HG02623 (cell line): ENCODE measurements around the gene WDR59.

Source experiments
- ATAC-seq: cut with Tn5 transposase; IDR thresholded peaks from one replicate; pipeline ENCODE4 v1.9.1; 2021; ENCODE audit warnings: moderate library complexity; ENCODE audit not compliant: unreplicated experiment

WDR59 gene

DNA sequence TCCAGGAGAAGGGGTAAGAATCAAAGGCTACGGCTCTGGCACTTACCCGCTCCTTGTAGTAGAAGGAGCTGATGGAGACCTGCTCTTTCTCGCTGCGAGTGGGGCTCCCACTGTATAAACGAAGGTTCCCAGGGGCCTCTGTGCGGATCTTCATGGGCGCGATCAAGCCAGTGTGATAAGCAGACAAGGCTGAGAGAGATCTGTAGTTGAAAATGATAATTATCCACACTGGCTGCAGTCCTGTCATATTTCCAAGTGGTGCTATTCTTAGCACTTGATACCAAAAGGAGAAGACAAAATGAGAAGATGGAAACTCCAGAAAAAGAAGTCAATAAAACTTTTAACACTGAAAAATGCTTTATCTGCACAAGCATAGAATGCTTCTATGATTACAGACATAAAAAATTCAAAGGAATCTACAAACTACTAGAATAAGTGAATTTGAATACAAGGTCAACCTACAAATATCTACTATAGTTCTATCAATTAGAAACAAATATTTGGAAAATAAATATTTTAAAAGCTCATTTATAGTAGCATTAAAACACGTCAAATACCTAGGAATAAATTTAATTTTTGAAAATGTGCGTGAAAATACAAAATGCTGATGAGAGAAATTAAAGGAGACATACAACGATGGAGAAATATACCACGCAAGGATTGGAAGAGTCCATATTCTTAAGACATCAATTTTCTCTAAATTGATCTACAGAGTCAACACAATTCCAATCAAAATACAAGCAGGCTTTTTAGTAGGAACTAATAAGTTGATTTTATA lies 80.8 kb downstream of the WDR59 start:
- no peak for ATAC-seq

DNA sequence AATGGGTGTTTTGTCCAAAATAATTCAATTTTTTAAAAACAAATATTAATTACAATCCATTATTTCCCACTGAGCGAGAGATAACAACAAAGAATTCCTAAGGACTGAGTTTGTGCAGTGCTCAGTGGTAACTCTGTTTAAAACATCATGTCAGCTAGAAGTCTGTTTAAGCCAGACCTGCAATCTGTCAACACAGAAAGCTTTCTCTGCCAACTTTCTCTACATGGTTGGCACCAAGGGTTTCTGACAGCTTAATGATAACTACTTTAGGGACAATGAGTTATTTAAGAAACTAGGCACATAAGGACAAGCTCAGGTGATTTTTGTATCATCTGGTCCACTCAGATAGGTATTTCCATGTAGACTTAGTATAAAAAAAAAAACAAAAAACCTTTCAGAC lies 81.8 kb downstream of the WDR59 start:
- ATAC-seq = no peak

DNA sequence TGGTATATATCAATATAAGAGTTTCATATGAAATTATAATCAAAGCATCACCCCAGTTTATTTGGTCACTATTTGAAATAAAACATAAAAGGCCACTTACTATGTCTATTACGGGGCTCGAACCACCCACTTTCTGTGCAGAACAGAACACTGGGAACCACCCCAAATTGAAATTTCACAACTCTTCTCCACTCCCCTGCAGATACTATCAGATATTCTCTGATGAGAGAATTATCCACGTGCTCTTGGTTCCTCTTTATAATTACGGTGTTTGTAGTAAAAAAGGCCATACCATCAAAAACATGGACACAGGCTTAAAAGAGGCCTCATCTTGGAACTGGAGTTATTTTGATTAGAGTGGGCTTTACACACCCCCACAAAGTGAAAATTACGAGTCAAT lies 82.8 kb downstream of the WDR59 start:
- ATAC-seq = no peak

DNA sequence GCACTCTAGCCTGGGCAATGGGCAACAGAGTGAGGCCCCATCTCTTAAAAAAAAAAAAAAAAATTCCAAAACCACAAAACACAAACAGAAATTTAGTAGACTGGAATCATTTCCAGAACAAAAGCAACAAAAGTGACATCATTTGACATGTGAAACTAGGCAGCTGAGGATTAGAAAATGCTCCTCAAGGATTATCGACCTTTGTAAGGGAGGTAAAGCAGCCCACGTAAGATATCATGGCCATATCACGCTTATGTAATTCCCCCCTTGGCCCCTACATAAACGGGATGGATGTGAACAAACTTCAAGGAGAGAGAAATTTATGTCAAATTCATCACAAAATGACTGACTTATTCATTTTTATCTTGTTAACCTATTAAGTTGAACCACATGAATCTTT lies 83.3 kb downstream of the WDR59 start:
- ATAC-seq = no peak

DNA sequence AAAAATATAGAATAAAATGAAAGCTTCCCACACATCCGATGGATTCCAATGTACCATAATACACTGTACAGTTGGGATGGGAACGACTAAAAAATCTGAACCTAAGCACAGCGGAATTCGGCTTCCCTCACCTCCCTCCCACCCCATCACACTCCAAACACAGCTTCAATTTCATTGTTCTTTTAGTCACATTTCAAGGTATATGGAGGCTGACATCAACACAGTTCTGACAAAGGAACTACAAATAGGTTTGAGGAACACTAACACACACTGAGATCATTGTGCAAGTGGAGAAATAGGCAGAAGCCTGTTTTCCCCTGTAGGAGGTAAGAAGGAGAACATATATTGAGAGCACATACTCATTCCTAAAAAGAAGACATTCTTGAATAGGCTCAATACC lies 85.1 kb downstream of the WDR59 start:
- ATAC-seq = no peak

DNA sequence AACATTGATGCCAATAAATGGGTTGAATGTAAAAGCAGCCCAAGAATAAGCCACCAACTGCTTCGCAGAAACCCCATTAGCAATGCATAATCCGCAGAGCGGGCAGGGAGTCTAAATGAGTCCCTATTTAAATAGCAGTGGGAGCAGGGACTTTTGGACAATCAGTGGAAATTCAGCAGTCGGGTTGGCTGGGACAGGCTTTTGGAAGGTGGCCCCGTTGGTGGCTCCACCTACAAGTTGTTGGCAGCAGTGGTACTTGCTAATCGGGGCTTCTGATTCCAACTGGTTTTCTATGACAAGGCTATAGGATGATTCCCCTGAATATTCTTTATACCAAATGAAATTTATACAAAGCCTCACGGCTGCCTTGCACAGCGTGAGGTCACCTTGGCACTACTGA lies 86.3 kb downstream of the WDR59 start:
- ATAC-seq = no peak

DNA sequence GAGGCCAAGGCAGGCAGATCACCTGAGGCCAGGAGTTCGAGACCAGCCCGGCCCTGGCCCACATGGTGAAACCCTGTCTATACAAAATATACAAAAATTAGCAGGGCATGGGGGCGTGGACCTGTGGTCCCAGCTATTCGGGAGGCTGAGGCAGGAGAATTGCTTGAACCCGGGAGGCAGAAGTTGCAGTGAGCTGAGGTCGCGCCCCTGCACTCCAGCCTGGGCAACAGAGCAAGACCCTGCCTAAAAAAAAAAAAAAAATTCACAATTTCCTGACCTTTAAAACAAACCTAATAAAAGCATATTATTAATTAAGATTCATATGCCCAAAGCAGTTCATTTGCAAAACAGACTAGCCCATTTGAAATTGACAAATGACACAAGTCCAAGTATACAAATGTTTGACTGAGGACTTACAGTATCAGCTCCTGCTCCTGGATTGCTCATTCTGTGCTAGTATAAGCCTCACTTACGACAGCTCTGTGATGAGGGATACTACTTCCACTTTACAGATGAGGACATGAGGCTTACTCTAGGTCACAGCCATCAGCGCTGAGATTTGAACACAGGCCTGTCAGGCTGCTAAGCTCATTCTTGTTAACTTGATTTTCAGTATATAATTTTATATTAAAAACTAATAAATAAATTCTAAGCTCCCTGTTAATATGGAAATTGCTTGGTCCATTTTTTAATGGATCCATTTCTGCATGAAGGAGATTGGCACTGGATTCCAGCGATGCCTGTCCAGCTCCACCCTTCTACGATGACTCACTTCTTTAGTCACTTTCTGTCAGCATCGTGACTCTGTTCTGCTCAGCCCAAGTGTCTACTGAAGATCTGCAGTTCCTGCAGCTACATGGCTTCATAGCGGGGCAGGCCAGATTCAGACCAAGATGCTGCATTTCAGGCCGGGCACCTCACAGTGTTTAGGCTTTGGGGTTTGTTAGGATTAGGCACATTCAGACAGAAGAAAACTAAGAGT lies 88.2 kb downstream of the WDR59 start:
- no peak for ATAC-seq

DNA sequence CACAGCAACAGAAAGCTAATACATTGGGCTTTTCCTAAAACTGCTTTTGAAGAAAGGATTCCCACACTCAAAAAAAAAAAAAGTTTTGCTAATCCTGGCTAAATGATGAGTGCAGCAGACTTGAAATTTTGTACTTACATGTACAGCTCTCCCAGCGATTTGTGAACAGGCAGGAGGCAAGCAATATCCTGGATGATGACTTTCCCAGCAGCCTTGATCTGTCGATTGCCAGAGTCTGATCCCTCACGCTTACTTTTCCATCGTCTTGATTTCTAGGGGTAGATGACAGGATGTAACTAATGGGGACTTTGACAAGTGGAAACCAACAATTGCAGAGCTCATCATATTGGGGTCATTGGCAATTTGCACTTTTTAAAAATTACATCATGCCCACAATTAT lies 91.4 kb downstream of the WDR59 start:
- ATAC-seq = no peak

DNA sequence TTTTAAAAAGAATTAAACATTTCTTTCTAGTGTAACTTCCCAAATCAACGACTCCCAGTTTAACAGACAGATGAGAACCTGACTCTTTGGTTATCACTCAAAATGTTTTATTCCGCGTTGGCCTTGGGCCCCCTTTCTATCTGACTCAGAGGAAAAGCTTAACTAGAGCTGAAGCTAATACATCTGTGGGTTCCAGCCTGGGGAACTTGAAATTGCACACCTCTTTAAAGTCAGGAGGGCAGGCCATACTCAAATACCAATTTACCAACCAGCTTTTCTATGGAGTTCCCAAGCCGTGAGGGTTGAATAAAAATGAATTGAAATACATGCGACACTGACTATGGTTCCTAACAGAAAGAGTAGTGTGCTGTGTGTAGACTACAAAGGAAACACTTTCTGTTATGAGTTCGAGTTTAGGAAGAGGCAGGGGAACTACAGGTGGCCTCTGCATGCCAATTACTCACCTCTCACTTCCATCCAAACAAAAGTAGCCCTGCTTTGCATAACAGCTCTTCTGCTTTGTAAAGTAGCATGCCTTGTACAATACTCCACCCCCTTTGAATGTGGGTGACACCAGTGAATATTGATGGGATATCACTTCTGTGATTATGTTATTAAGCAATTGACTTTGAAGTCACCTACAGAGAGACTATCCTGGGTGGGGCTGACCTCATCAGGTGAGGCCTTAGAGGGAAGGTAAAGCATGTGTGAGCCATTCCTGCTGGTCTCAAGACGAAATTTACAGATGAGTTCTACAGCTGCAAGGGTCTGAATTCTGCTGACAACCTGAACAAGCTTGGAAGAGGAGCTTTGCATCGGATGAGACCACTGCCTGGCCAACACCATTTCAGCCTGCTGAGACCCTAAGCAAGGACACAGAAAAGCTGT lies 92.1 kb downstream of the WDR59 start:
- peak; percentile 97 for ATAC-seq

DNA sequence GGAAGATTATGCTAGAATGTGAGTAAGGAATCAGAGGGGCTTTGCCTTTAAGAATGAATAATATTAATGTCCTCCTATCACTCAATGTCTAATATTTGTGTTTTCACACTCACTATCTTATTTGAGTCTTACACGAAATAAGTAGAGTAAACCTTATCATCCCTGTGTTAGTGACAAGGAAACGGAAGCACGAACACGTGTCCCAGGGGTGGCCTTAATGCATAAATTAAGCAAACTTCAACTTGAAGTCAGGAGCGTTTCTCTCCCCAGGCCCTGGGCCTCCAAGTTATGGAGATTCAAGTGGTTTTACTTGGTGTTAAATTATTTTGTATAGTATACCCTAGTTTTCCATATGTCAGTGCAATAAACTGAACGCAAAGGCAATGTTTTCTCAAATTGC lies 96.0 kb downstream of the WDR59 start:
- ATAC-seq = no peak

DNA sequence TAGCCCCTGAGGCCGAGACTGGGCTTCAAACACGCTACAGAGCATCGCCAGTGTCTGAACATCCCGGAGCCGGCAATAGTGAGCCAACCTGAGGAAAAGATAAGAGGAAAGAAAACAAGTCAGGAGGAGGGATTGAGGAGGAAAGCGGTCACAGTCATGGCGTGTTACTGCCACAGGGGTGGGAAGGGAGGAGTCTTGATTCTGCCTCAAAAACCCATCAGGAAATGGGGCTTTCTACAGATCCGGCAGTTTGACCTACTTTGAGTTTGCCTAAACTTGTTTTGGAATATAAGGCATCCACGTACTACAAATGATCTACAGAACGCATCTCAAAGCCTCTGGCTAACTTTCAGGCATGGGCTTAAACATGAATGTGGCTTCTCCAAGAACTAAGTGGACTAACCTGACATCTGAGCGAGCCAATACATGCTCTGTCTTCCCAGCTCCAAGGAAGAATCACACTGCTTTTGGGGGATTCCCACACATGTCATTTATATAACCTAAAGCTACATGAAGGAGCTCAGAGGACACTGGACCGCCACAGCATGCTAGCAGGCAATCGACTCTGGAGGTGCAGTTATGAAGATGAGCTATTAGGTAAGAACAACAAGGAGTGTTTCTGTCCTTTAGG lies 96.6 kb downstream of the WDR59 start:
- ATAC-seq = no peak

DNA sequence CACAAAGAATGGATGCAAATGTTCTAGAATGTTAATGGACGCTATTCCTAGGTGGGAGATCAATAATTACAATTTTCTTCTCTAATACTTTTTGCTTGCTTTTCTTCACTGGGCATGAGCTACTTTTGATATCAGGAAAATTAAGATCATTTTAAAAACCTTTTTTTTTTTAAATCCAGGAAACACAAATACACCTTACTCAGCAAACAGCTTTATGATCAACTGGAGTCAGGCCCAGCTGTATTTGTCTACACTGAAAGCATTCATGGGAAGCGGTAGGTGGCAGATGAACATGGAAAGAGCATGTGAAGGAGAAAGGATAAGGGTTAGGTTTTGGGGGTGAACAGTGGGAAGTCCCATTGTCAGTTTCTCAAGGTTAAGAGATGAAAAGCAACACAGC lies 97.8 kb downstream of the WDR59 start:
- no peak for ATAC-seq

DNA sequence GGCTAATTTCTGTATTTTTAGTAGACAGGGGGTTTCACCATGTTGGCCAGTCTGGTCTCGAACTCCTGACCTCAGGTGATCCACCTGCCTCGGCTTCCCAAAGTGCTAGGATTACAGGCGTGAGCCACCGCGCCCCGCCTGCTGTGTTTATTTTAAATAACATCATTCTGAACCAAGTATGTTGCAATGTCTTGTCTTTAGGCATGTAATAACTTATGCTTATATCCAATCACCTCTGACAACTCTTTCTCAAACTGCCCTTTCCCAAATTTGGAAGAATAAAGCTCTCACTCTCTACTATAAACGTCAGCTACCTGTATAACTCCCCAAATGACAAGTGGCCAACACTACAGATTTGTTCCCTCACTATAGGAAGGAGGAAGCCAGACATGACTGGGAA lies 107.2 kb downstream of the WDR59 start:
- no peak for ATAC-seq

DNA sequence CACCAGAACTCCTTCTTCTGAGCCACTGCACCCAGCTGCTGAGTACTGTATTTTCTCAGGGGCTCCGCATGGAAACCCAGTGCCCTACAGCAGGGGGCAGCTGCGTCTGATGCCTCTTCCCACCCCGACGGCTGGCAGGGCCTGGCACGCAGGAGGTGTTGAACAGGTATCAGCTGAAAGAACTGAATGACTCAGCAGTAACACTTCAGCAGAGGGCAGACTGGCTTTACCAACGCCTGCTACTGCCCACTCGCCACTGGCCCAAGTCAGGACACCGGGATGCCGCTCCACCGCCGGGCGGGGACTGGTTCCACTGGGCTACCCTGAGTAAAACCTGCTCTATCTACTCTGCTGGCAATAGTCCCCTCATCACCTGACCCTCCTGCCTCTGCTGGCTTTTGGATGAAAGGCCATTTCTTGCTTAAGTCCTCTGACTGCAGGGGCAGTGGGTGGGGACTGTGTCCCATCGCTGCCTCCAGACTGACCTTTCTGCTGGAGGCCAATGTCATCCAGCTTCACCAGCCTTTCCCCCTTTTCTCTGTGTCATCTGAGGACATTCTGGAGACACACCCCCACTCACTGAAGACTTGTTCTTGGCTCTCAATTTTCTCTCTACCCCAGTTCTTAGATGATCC lies 109.9 kb downstream of the WDR59 start:
- no peak for ATAC-seq

DNA sequence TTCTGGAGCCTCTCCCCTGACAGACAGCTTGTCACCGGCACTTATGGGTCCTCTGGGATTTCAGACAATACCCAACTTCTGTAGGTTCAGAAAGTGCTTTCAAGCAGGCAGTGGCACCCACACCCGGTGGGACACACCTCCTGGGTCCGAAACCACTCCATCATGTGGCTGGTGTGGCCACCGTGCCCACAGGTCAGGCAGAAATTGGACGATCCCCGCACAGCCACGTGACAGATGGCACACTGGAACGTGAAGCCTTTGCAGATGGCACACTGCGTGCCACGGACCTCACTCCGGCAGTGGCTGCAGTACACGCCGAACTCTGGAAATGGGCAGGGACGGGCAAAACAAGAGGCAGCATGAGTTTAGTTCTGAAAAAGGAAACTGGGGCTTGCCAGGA lies 110.8 kb downstream of the WDR59 start:
- ATAC-seq = no peak

DNA sequence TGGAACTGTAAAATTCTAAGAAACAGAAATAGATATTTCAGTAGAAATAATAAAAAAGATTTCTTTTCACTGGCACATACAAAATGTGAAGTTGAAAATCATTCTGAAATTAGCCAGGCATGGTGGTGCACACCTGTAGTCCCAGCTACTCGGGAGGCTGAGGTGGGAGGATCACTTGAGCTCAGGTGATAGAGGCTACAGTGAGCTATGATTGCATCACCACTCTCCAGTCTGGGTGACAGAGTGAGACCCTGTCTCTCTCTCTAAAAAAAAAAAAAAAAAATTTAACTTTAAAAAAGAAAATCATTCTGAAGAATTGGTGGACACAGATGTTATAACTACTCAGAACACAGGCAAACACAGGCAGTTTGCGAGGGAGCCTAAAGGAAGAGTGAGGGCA lies 112.6 kb downstream of the WDR59 start:
- no peak for ATAC-seq

DNA sequence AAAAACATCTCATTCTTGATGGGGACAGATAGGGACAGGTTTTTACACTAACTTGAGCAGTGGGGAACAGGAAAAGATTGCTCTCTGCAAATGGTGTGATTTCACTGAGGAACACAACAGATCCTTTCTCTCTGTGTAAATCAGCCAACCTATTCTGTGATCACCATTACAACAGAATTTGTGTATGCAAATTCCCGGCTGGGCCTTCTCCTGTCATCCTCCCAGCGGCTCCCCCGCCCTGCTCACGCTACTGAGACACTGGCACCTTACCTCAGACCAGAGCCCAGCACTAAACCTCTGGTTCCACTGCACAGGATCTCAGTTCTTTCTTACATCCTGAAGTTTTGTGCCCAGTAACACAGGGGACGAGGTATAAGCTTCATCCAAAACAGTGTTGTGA lies 113.3 kb downstream of the WDR59 start:
- no peak for ATAC-seq

DNA sequence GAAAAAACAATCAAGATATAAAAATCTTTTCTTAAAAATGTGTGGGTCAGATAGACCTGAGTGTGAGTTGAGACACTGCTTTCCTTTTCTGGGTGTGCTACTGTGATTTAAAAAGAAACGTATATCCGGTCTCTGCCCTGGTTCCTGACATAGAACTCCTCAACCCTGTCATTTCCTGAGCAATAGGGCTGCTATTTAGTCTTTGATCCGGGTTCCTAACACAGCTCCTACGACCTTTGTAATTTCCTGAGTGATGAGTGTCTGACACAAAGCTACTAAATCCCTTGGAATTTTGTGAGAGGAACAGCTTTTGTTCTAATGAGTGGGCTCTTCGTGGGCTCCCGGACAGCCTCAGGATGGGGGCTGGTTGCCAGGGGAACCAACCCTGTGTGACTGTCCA lies 116.4 kb downstream of the WDR59 start:
- ATAC-seq = no peak

DNA sequence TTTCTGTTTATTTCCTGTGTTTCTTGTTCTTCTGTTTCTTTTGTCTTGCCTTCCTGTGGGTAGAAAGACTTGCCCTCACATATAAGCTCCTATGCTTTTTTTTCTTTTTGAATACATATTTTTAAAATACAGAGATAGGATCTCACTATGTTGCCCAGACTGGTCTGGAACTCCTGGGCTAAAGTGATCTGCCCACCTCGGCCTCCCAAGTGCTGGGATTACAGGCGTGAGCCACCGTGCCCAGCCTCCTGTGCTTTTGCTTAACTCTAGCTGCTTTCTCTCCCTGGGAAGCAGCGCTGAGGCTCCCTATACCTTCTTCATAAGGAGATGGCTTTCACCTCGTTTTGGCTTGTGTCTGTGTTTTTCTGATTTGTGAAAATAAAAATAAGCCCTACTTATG lies 116.9 kb downstream of the WDR59 start:
- no peak for ATAC-seq

DNA sequence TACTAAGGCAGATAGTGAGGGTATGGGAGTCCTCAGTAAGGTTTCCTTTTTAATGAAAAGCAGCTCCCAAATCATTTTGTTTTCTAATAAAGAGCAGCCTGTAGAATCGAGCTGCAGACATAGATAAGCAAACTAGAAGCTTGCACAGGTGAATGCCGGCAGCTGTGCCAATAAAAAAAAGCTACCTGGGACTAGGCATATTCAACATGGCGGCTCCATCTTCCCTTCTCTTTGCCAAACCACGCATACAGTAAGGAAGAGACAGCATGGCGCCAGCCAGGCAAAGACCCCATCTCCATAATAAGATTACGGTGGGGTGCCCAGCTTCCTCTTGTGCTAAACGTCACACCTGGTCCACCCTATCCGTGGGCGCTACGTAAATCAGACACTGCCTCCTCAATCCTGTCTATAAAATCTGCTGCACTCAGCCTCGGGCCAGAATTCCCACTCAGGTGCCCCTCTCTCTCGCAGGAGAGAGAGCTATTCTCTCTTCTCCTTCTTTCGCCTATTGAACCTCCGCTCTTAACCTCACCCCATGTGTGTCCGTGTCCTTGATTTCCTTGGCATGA lies 117.6 kb downstream of the WDR59 start:
- no peak for ATAC-seq
